Activated CD4-positive, alpha-beta memory T cell treated with anti-CD3 and anti-CD28 coated beads, Interleukin-2, amount 10 ng/mL, durations not matched to agents 7 days and 5 days (primary cell): ENCODE data around the gene SLCO1B1. TPM values are rescaled to one million over a fixed set of nuclear protein-coding genes. Genes with fewer than 3 reads are reported as not detected.
"Not testable (repeated sequence)": the region's sequence is repeated elsewhere in the genome, so short reads cannot be mapped to it uniquely, and the experiment has no call there.

Source experiments
- CTCF ChIA-PET: fragments of 350-600 bp; sonication (Branson Sonifier 250); formaldehyde crosslinking; loops from one replicate; lab custom pipeline; 2021; ENCODE audit warnings: antibody characterized with exemption, inconsistent platforms; lab: Charles Lee
- POLR2A ChIA-PET: fragments of 350-600 bp; sonication (Branson Sonifier 250); formaldehyde crosslinking; loops from one replicate; lab custom pipeline; 2021; ENCODE audit warnings: antibody characterized with exemption; lab: Charles Lee
- DNase-seq: peaks from one replicate; pipeline ENCODE4 v3.0.0-alpha.2; 2020
- H3K27ac Mint-ChIP-seq: one replicate; pipeline ENCODE4 v1.8.0; 2021; ENCODE audit warnings: mild to moderate bottlenecking, mixed read lengths
- H3K27me3 Mint-ChIP-seq: one replicate; pipeline ENCODE4 v1.8.0; 2021; ENCODE audit warnings: mixed read lengths
- H3K36me3 Mint-ChIP-seq: one replicate; pipeline ENCODE4 v1.8.0; 2021; ENCODE audit warnings: low read depth, mixed read lengths
- H3K4me1 Mint-ChIP-seq: one replicate; pipeline ENCODE4 v1.8.0; 2021; ENCODE audit warnings: mixed read lengths
- H3K4me3 Mint-ChIP-seq: one replicate; pipeline ENCODE4 v1.8.0; 2021; ENCODE audit warnings: mild to moderate bottlenecking, mixed read lengths
- H3K9me3 Mint-ChIP-seq: one replicate; pipeline ENCODE4 v1.8.0; 2021; ENCODE audit warnings: mixed read lengths
- total RNA-seq, 2 experiments: library from RNA; stranded (reverse); gene quantifications; one replicate each; pipeline ENCODE4 v1.2.3, GENCODE V29; 2021

SLCO1B1 gene, protein sequence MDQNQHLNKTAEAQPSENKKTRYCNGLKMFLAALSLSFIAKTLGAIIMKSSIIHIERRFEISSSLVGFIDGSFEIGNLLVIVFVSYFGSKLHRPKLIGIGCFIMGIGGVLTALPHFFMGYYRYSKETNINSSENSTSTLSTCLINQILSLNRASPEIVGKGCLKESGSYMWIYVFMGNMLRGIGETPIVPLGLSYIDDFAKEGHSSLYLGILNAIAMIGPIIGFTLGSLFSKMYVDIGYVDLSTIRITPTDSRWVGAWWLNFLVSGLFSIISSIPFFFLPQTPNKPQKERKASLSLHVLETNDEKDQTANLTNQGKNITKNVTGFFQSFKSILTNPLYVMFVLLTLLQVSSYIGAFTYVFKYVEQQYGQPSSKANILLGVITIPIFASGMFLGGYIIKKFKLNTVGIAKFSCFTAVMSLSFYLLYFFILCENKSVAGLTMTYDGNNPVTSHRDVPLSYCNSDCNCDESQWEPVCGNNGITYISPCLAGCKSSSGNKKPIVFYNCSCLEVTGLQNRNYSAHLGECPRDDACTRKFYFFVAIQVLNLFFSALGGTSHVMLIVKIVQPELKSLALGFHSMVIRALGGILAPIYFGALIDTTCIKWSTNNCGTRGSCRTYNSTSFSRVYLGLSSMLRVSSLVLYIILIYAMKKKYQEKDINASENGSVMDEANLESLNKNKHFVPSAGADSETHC
- total RNA-seq: not detected

DNA sequence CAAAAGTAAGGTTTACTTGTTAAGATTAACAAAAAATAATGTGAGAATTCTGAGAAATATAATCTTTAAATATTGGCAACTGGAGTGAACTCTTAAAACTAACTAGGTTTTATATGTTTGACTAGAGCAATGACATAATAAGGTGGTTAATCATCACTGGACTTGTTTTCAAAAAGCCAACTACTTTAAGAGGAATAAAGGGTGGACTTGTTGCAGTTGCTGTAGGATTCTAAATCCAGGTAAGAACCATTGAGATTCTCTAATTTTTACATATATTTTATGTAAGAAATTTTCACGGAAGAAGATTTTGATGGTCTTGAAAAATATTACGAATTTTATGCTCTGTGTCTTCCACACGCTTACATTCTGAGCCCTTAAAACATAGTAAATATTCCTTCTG lies at the start of gene SLCO1B1:
TSS of gene SLCO1B1 (plus strand) at position 197 of the 400 bp plus-strand sequence. CDS start 10,381 bp downstream, outside the sequence.
- no peaks in the 10 kb centered on the region for H3K36me3 Mint-ChIP-seq
- no peak for DNase-seq
- H3K4me3 Mint-ChIP-seq: no peak within 1 kb of the TSS
- no peaks in the 10 kb centered on the region for H3K9me3 Mint-ChIP-seq
- ChIA-PET POLR2A (no interaction called here), CTCF (no interaction called here)
- H3K27ac Mint-ChIP-seq: no peak within 1 kb of the TSS
- no peaks in the 10 kb centered on the region for H3K27me3 Mint-ChIP-seq
- H3K4me1 Mint-ChIP-seq: no peaks in the 10 kb centered on the region

DNA sequence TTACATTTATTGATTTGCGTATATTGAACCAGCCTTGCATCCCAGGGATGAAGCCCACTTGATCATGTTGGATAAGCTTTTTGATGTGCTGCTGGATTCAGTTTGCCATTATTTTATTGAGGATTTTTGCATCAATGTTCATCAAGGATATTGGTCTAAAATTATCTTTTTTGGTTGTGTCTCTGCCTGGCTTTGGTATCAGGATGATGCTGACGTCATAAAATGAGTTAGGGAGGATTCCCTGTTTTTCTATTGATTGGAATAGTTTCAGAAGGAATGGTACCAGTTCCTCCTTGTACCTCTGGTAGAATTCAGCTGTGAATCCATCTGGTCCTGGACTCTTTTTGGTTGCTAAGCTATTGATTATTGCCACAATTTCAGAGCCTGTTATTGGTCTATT lies 46.2 kb upstream of the SLCO1B1 start:
- CTCF ChIA-PET, H3K4me3 Mint-ChIP-seq, H3K27ac Mint-ChIP-seq, H3K4me1 Mint-ChIP-seq, H3K36me3 Mint-ChIP-seq, DNase-seq, POLR2A ChIA-PET, H3K9me3 Mint-ChIP-seq, H3K27me3 Mint-ChIP-seq: not testable (repeated sequence)

DNA sequence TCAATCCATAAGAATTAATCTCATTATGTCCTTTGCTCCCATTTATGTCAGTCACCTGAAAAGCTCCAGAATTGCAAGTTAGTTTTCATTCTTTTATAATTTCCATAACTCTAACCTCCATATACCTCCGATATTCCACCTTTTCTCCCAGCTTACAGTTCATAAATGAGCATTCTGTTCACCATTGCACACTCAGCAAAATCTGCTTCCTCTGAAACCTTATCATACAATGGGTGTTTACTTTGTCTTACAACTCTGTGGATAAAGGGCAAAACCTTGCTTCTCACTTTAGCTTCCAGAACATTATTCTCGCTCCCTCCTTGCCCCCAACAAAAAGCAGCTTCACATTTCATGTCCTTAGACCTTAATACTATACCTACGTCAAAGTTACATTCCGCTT lies 19.3 kb upstream of the SLCO1B1 start:
- Mint-ChIP-seq H3K4me1 (no peaks in the 10 kb centered on the region), H3K36me3 (no peaks in the 10 kb centered on the region), H3K27ac (no peak overlapping the region), H3K9me3 (no peaks in the 10 kb centered on the region), H3K4me3 (no peak overlapping the region), H3K27me3 (no peaks in the 10 kb centered on the region)
- no peak for DNase-seq
- ChIA-PET CTCF (no interaction called here), POLR2A (no interaction called here)

DNA sequence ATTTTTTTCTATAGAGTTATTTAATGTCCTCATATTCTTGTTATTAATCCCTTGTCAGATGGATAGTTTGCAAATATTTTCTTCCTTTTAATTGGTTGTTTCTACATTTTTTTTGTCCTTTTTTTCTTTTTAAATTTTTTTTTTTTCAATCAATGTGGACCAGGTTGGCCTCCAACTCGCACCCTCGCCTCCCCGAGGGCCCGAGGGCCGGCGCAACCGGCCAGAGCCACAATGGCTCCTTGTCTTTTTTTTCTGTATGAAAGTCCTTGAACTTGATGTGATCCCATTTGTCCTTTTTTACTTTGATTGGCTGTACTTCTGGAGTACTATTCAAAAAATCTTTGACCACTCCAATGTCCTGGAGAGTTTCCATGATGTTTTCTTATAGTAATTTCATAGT lies 17.7 kb upstream of the SLCO1B1 start:
- H3K36me3 Mint-ChIP-seq: no peaks in the 10 kb centered on the region
- ChIA-PET POLR2A (no interaction called here), CTCF (no interaction called here)
- no peaks in the 10 kb centered on the region for H3K4me1 Mint-ChIP-seq
- no peak for DNase-seq
- no peak overlapping the region for H3K4me3 Mint-ChIP-seq
- no peak overlapping the region for H3K27ac Mint-ChIP-seq
- H3K9me3 Mint-ChIP-seq: peaks cover 2% of the 10 kb centered on the region
- no peaks in the 10 kb centered on the region for H3K27me3 Mint-ChIP-seq

DNA sequence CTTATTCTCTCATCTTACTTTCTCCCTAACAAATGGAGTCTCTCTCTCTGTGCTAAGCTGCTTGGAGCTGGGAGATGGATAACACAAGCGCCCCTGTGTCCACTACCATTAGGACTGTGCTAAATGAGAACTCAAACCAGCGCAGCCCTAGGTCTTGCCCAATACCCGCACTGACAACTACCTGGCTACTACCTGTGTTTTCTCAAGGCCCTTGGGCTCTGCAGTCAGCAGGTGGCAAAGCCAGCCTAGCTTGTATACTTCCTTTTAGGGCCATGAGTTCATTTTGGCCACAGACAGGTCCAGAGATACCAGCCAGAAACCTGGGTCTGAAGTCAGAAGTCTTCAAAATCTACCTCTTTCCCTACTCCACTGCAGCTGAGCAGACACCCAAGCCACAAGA lies 13.0 kb upstream of the SLCO1B1 start:
- peaks cover 2% of the 10 kb centered on the region for H3K9me3 Mint-ChIP-seq
- no peaks in the 10 kb centered on the region for H3K27me3 Mint-ChIP-seq
- ChIA-PET POLR2A (no interaction called here), CTCF (no interaction called here)
- H3K27ac Mint-ChIP-seq: no peak overlapping the region
- no peaks in the 10 kb centered on the region for H3K4me1 Mint-ChIP-seq
- no peaks in the 10 kb centered on the region for H3K36me3 Mint-ChIP-seq
- no peak for DNase-seq
- no peak overlapping the region for H3K4me3 Mint-ChIP-seq

DNA sequence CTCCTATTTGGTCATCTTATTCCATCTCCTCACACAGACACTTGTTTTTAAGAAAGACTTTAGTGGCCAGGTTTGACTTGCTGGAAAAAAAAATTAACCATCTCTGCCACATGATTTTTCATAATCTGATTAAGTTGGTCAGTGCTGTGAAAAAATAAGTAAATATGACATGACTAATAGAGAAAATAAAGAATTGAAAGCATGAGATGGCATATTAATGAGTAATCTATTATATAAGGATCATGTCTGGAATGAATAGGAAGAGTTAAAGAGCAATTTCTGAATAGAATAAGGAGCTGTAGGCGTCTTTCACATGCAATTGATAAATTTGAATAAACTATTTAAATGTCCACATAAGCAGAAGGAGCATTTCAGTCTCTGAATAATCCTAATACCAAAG lies 12.2 kb upstream of the SLCO1B1 start:
- ChIA-PET POLR2A (no interaction called here), CTCF (no interaction called here)
- no peak overlapping the region for H3K4me3 Mint-ChIP-seq
- no peaks in the 10 kb centered on the region for H3K27me3 Mint-ChIP-seq
- peaks cover 2% of the 10 kb centered on the region for H3K9me3 Mint-ChIP-seq
- H3K36me3 Mint-ChIP-seq: no peaks in the 10 kb centered on the region
- no peaks in the 10 kb centered on the region for H3K4me1 Mint-ChIP-seq
- no peak overlapping the region for H3K27ac Mint-ChIP-seq
- no peak for DNase-seq

DNA sequence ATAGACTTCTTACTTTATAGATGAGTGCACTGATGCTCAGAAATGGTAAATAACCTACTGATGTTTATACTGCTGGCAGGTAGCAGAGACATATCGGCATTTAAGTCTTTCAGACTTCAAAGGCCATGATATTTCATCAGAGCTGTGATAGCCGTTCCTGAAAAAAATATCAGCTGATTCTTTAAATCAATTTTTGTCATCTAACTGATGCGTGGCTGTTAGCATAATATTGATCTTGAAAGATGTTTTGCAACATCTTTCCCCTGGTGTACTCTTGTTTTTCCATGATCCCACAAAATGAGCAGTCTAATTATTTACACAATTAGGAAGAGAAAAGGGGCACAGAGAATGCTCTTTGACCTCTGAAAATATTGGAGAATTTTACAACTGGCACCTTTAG lies 1.6 kb upstream of the SLCO1B1 start:
- POLR2A ChIA-PET: no interaction called here

DNA sequence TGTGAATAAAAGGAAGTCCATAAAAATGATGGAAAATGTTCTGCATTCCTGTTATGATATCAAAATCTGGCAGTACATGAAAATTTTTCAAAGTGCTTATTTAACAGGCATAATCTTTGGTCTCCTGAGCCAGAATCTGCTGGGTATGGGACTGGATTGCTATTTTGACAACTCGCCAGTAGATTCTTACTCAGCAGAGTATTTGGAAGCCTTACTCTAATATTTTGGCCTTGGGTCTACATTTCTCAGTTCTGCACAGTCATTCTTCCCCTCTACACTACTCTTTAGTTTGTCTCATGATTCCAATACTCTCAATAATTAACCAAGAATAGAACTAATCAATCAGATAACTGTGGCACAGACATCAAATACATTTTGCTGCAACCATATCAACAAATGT lies 1.1 kb upstream of the SLCO1B1 start:
- CTCF ChIA-PET: no interaction called here
- POLR2A ChIA-PET: no interaction called here
- Mint-ChIP-seq H3K27ac (no peak overlapping the region), H3K36me3 (no peaks in the 10 kb centered on the region), H3K4me3 (no peak overlapping the region), H3K27me3 (no peaks in the 10 kb centered on the region), H3K9me3 (no peaks in the 10 kb centered on the region), H3K4me1 (no peaks in the 10 kb centered on the region)
- DNase-seq: no peak

More for the DNA sequence above, 1.6 kb upstream of the SLCO1B1 start:
- CTCF ChIA-PET: no interaction called here
- Mint-ChIP-seq H3K27ac (no peak overlapping the region), H3K27me3 (no peaks in the 10 kb centered on the region), H3K4me1 (no peaks in the 10 kb centered on the region), H3K4me3 (no peak overlapping the region), H3K36me3 (no peaks in the 10 kb centered on the region), H3K9me3 (no peaks in the 10 kb centered on the region)
- no peak for DNase-seq

DNA sequence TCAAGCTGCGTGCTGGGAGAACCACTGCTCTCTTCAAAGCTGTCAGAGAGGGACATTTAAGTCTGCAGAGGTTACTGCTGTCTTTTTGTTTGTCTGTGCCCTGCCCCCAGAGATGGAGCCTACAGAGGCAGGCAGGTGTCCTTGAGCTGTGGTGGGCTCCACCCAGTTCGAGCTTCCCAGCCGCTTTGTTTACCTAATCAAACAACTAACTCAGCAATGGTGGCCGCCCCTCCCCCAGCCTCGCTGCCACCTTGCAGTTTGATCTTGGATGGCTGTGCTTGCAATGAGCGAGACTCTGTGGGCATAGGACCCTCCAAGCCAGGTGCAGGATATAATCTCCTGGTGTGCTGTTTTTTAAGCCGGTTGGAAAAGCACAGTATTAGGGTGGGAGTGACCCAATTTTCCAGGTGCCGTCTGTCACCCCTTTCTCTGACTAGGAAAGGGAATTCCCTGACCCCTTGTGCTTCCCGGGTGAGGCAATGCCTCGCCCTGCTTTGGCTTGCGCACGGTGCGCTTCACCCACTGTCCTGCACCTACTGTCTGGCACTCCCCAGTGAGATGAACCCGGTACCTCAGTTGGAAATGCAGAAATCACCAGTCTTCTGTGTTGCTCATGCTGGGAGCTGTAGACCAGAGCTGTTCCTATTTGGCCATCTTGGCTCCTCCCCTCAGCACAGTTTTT lies 6.5 kb downstream of the SLCO1B1 start:
- DNase-seq, H3K4me3 Mint-ChIP-seq, H3K9me3 Mint-ChIP-seq, H3K4me1 Mint-ChIP-seq, CTCF ChIA-PET, POLR2A ChIA-PET, H3K27ac Mint-ChIP-seq, H3K27me3 Mint-ChIP-seq, H3K36me3 Mint-ChIP-seq: not testable (repeated sequence)

DNA sequence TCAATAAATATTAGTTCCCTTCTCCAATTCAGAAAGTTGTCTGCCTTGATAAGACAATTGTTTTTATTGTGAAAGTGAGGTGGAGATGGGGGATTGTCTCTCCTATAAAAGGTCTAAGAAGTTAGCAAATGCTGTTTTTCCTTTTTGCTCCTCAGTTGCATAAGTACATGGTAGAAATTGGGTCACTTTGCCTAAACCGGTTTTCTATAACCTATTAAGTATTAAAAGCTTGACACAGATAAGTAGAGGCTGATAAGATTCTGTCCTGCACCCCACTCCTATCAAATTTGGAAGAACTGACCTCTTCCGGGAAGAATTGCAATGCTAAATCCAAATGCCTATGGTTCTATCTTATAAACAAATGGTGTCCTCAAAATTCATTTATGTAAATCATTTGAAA lies 7.0 kb downstream of the SLCO1B1 start:
- Mint-ChIP-seq H3K27ac (no peak overlapping the region), H3K27me3 (no peaks in the 10 kb centered on the region), H3K36me3 (no peaks in the 10 kb centered on the region), H3K9me3 (no peaks in the 10 kb centered on the region), H3K4me3 (no peak overlapping the region), H3K4me1 (no peaks in the 10 kb centered on the region)
- CTCF ChIA-PET: no interaction called here
- POLR2A ChIA-PET: no interaction called here
- no peak for DNase-seq

DNA sequence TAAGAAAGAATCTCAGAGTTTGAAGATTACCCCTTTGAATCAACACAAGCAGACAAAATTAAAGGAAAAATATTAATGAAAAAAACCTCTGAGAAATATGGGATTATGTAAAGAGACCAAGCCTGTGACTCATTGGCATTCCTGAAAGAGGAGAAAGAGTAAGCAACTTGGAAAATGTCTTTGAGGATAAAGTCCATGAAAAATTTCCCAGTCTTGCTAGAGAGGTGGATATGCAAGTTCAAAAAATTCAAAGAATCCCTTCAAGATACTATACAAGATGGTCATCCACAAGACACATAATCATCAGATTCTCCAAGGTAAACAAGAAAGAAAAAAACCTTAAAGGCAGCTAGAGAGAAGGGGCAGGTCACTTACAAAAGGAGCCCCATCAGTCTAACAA lies 13.3 kb downstream of the SLCO1B1 start:
- H3K9me3 Mint-ChIP-seq: no peaks in the 10 kb centered on the region
- no peak overlapping the region for H3K27ac Mint-ChIP-seq
- no peak for DNase-seq
- no peaks in the 10 kb centered on the region for H3K4me1 Mint-ChIP-seq
- no peaks in the 10 kb centered on the region for H3K36me3 Mint-ChIP-seq
- POLR2A ChIA-PET: no interaction called here
- CTCF ChIA-PET: no interaction called here
- peaks cover 1% of the 10 kb centered on the region for H3K27me3 Mint-ChIP-seq
- no peak overlapping the region for H3K4me3 Mint-ChIP-seq

DNA sequence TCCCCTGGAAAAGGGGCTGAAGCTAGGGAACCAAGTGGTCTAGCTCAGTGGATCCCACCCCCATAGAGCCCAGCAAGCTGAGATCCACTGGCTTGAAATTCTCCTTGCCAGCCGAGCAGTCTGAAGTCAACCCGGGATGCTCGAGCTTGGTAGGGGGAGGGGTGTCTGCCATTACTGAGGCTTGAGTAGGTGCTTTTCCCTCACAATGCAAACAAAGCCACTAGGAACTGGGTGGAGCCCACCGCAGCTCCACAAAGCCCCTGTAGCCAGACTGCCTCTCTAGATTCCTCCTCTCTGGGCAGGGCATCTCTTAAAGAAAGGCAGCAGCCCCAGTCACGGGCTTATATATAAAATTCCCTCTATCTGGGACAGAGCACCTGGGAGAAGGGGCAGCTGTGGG lies 18.9 kb downstream of the SLCO1B1 start:
- H3K36me3 Mint-ChIP-seq, H3K4me3 Mint-ChIP-seq: not testable (repeated sequence)

DNA sequence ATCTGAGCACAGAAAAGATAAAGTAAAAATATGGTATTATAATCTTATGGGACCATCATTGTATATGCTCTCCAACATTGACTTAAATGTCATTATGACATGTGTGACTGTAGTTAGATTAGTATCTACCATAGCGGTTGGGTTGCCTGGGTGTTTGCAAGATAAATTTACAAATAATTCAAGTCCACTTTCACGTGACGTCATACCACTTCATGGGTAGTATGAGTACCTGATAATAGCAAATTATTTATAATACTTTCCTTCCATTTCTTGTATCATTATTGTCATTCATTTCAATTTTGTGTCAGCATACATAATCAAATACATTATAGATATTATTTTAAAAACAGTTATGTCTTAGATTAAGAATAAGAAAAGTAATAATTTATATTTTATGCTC lies 20.2 kb downstream of the SLCO1B1 start:
- DNase-seq: no peak
- H3K27ac Mint-ChIP-seq: no peak overlapping the region
- H3K4me1 Mint-ChIP-seq: no peaks in the 10 kb centered on the region
- H3K27me3 Mint-ChIP-seq: peaks cover 1% of the 10 kb centered on the region
- no peaks in the 10 kb centered on the region for H3K36me3 Mint-ChIP-seq
- ChIA-PET POLR2A (no interaction called here), CTCF (no interaction called here)
- no peaks in the 10 kb centered on the region for H3K9me3 Mint-ChIP-seq
- no peak overlapping the region for H3K4me3 Mint-ChIP-seq

More for the DNA sequence above, 18.9 kb downstream of the SLCO1B1 start:
- CTCF ChIA-PET, DNase-seq, H3K27ac Mint-ChIP-seq, H3K27me3 Mint-ChIP-seq, H3K4me1 Mint-ChIP-seq, POLR2A ChIA-PET, H3K9me3 Mint-ChIP-seq: not testable (repeated sequence)
